ACC112 (cell line): ENCODE data around the gene FNIP1.

ENCODE experiments used
- H2AFZ ChIP-seq: fragments of 200-600 bp; sonication (generic); one replicate; pipeline ENCODE4 v1.6.0; 2017; ENCODE audit warnings: antibody characterized with exemption, low read length; ENCODE audit not compliant: unreplicated experiment
- H3K27ac ChIP-seq: fragments of 200-600 bp; sonication (generic); 2 replicates; pipeline ENCODE4 v1.5.1; 2014; ENCODE audit warnings: low read depth, mild to moderate bottlenecking, antibody characterized with exemption, low read length, moderate library complexity
- H3K27me3 ChIP-seq: fragments of 200-600 bp; sonication (generic); 2 replicates; pipeline ENCODE4 v1.6.1; 2014; ENCODE audit warnings: mild to moderate bottlenecking, antibody characterized with exemption, low read length, moderate library complexity, mixed read lengths; ENCODE audit not compliant: insufficient read depth
- H3K36me3 ChIP-seq: fragments of 200-600 bp; sonication (generic); 2 replicates; pipeline ENCODE4 v1.6.1; 2016; ENCODE audit warnings: mild to moderate bottlenecking, antibody characterized with exemption, low read length, moderate library complexity, mixed read lengths; ENCODE audit not compliant: insufficient read depth
- H3K4me1 ChIP-seq: fragments of 200-600 bp; sonication (generic); one replicate; pipeline ENCODE4 v1.6.1; 2016; ENCODE audit warnings: low read length, mixed read lengths; ENCODE audit not compliant: insufficient read depth, unreplicated experiment, control insufficient read depth
- H3K4me3 ChIP-seq: fragments of 200-600 bp; sonication (generic); 2 replicates; pipeline ENCODE4 v1.5.1; 2014; ENCODE audit warnings: mild to moderate bottlenecking, low read depth, low read length
- H3K79me2 ChIP-seq: fragments of 200-600 bp; sonication (generic); one replicate; pipeline ENCODE4 v1.6.0; 2016; ENCODE audit warnings: low read length; ENCODE audit not compliant: control insufficient read depth, unreplicated experiment, insufficient read depth

The FNIP1 gene

GRCh38 chr5:131812371-131813160, 15.7 kb upstream of the FNIP1 start:
- H3K36me3 ChIP-seq: no peaks in the 10 kb centered on the region
- no peaks in the 10 kb centered on the region for H3K79me2 ChIP-seq
- H3K27me3 ChIP-seq: no peaks in the 10 kb centered on the region
- H3K4me1 ChIP-seq: peaks cover 9% of the 10 kb centered on the region
- H2AFZ ChIP-seq: no peak overlapping the region
- H3K4me3 ChIP-seq: no peak overlapping the region
- no peak overlapping the region for H3K27ac ChIP-seq

DNA sequence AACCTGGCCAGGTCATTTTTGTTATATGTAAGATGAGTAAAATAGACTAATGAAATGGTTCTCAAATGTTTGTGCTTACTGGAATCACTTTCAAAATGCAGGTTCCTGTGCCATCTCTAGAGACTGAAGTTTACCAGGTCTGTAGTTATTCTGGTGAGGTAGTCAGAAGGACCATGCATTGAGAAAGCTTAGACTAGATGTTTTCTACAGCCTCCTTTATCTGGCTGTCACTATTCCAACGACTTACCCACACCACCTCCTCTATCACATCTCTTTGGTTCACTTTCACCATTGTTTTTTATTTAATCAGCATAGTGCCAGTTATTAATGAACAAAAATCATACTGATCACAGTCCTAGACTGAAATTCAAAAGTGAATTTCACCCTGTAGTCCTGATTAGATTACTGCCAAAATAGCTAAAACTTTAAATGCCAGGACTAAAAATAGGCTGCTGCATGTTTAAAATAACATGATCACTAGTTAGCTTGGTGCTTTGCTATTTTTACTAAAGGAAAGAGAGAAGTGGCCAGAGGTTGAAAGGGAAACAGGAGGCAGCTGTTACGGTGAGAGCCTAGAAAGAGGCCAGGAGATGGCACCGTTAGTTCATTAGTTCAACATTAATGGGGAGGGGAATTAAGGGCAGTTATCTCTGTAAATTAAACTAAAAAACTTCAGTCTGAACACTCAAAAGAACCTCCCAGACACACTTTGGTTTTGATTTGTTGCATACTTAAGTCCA, 13.9 kb upstream of the FNIP1 start:
- Histone ChIP-seq H3K36me3 (no peaks in the 10 kb centered on the region), H3K4me1 (peaks cover 9% of the 10 kb centered on the region), H3K79me2 (no peaks in the 10 kb centered on the region), H3K4me3 (no peak overlapping the region), H3K27ac (no peak overlapping the region), H3K27me3 (no peaks in the 10 kb centered on the region), H2AFZ (no peak overlapping the region)

DNA sequence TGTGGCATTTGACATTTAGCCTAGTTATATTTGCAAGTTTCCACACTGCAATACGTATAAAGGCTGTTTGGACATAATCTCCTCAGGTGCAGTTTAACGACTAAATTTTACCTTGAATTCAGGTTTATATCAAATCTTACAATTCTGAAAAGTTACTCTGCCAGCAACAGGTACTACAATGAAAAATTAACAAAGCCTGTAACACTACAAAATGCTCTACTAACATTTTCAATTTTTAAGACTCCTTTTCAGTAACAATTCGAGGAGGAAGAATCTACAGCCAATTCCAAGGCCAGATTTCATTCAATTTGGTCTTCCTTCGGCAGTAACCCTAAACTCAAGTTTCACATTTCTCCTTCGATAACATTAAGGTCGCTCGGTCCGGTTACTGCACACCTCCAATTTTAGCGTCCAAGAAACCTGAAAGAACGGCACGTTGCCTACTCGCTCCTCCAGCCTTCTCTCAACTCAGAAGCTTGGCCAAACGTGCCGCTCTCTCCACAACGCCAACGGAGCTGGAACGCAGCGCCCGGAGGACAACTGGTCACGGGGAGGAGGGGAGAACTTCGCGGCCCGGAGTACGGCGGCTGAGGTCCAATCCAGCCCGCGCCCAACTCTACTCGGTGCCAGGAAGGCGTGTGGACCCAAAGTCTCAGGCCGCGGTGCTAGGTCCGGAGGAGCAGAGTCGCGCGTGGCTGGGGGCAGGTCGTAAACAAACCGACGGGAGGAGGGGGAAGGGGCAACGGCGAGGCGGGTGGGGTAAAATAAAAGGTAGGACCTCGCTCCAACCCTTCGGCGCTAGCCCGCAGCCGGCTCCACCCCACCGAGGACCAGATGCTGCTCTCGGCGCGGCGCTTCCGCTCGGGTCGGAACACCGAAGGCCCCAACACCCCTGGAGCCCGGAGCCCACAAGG, 681 bp downstream of the FNIP1 start:
- Histone ChIP-seq H2AFZ (peak overlapping the region; percentile 26), H3K4me3 (peak overlapping the region; percentile 82), H3K36me3 (no peaks in the 10 kb centered on the region), H3K27ac (peak overlapping the region; percentile 91), H3K27me3 (no peaks in the 10 kb centered on the region), H3K4me1 (peaks cover 14% of the 10 kb centered on the region), H3K79me2 (peaks cover 54% of the 10 kb centered on the region)

DNA sequence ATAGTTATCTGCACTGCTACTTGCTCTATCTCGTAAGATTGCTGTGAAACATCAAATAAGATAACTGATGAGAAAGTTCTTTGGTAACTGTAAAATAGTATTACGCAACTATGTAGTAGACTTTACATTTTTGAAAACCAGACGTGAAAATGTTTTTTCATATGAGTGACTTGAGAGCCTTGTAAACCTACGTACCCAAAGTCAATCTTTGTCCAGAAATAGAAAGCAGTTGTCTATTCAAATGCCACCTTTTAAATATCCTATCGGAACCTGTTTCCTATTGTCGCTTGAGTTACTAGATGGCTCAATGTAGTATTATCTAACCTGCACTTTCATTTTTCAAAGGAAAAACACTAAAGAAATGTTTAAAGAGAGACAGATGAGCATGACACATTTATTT, 1.6 kb downstream of the FNIP1 start:
- H3K79me2 ChIP-seq: peaks cover 63% of the 10 kb centered on the region
- peak overlapping the region; percentile 82 for H3K4me3 ChIP-seq
- H3K36me3 ChIP-seq: no peaks in the 10 kb centered on the region
- H3K27ac ChIP-seq: no peak overlapping the region
- H2AFZ ChIP-seq: no peak overlapping the region
- H3K27me3 ChIP-seq: no peaks in the 10 kb centered on the region
- peaks cover 14% of the 10 kb centered on the region for H3K4me1 ChIP-seq

DNA sequence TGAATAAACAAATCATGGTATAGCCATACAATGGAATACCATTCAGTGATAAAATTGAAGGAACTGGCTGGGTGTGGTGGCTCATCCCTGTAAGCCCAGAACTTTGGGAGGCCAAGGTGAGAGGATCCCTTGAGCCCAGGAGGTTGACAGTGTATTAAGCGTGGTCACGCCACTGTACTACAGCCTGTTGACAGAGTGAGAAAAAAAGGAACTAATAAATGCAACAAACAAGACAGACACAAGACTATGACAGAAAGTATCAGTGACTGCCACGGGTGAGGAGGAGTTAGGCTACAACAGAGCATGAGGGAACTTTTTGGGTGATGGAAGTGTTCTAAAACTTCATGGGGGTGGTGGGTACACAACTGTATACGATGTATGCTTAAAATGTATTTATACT, 2.2 kb downstream of the FNIP1 start:
- H3K36me3 ChIP-seq: no peaks in the 10 kb centered on the region
- H3K27ac ChIP-seq: no peak overlapping the region
- H2AFZ ChIP-seq: no peak overlapping the region
- H3K4me1 ChIP-seq: peaks cover 14% of the 10 kb centered on the region
- peaks cover 70% of the 10 kb centered on the region for H3K79me2 ChIP-seq
- H3K4me3 ChIP-seq: peak overlapping the region; percentile 82
- H3K27me3 ChIP-seq: no peaks in the 10 kb centered on the region

- H3K4me3 ChIP-seq: no peak overlapping the region
- no peak overlapping the region for H3K27ac ChIP-seq
- no peak overlapping the region for H2AFZ ChIP-seq
- H3K36me3 ChIP-seq: no peaks in the 10 kb centered on the region
- no peaks in the 10 kb centered on the region for H3K27me3 ChIP-seq
- peaks cover 83% of the 10 kb centered on the region for H3K79me2 ChIP-seq
- peaks cover 14% of the 10 kb centered on the region for H3K4me1 ChIP-seq
Observed at GRCh38 chr5:131792896-131793295, 3.9 kb downstream of the FNIP1 start.

DNA sequence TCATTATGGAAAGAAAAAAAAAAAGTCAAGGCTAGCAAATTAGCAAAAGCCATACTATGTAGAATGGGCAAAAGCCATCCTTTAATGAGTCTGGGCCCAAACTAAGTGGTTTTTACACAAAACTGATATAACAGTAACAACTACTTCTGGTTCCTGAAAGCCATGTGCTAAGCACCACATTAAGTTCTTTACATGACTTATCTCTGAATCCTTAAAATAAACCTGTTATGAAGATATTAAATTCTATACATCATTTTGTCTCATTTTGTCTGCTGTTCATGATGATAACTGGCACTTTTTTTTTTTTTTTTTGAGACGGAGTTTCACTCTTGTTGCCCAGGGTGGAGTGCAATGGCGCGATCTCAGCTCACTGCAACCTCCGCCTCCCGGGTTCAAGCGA, 5.0 kb downstream of the FNIP1 start:
- Histone ChIP-seq H3K36me3 (no peaks in the 10 kb centered on the region), H3K27ac (no peak overlapping the region), H3K4me3 (no peak overlapping the region), H3K27me3 (no peaks in the 10 kb centered on the region), H3K4me1 (peaks cover 14% of the 10 kb centered on the region), H2AFZ (no peak overlapping the region), H3K79me2 (peaks cover 93% of the 10 kb centered on the region)

GRCh38 chr5:131790550-131790949, 6.3 kb downstream of the FNIP1 start:
- H3K4me1 ChIP-seq: peaks cover 14% of the 10 kb centered on the region
- H3K36me3 ChIP-seq: no peaks in the 10 kb centered on the region
- H3K27me3 ChIP-seq: no peaks in the 10 kb centered on the region
- no peak overlapping the region for H2AFZ ChIP-seq
- peaks cover 94% of the 10 kb centered on the region for H3K79me2 ChIP-seq
- no peak overlapping the region for H3K4me3 ChIP-seq
- H3K27ac ChIP-seq: no peak overlapping the region

DNA sequence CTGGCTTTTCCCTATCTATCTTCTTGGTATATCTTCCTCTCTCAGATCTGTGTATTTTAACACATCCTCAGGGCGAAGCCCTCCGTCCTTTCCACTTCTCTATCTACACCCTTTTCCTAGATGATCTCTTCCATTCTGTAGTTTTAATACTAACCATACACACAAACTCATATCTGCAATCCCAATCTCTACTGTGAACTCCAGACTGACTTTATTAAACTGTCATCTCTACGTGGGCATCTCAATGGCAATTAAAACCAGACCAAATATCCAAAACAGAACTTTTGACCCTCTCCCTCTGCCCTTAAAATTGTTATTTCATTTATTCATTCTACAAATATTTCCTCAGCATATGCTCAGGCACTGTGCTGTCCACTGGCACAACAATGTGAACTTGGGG, 7.1 kb downstream of the FNIP1 start:
- Histone ChIP-seq H3K79me2 (peaks cover 91% of the 10 kb centered on the region), H3K4me3 (no peak overlapping the region), H3K27ac (no peak overlapping the region), H3K4me1 (peaks cover 9% of the 10 kb centered on the region), H3K36me3 (no peaks in the 10 kb centered on the region), H3K27me3 (no peaks in the 10 kb centered on the region), H2AFZ (no peak overlapping the region)

DNA sequence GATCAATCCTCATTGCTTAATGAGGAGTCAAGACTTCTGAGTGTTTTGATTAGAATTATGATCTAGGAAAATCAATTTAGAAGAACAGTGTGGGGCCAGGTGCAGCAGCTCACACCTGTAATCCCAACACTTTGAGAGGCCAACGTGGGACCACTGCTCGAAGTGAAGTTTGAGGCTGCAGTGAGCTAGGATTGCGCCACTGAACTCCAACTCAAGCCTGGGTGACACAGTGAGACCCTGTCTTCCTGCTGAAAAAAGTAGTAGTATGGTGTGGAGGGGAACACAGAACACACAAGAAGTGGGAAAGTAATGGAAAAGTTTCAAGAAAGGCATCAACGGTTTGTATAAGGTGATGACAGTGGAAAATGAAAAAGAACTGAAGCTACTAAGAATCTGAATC, 9.1 kb downstream of the FNIP1 start:
- no peak overlapping the region for H3K4me3 ChIP-seq
- H3K4me1 ChIP-seq: no peaks in the 10 kb centered on the region
- H3K27me3 ChIP-seq: no peaks in the 10 kb centered on the region
- H2AFZ ChIP-seq: no peak overlapping the region
- H3K27ac ChIP-seq: no peak overlapping the region
- H3K36me3 ChIP-seq: no peaks in the 10 kb centered on the region
- H3K79me2 ChIP-seq: peaks cover 92% of the 10 kb centered on the region
